ENCODE measurements around the gene SPTBN1. TPM values are rescaled to one million over a fixed set of nuclear protein-coding genes. Genes with fewer than 3 reads are reported as not detected.

The SPTBN1 gene
- total and polyA plus RNA-seq, 2 of the 4 experiments (the other 2 are of a cell fraction) = 49.1 to 241 TPM

DNA sequence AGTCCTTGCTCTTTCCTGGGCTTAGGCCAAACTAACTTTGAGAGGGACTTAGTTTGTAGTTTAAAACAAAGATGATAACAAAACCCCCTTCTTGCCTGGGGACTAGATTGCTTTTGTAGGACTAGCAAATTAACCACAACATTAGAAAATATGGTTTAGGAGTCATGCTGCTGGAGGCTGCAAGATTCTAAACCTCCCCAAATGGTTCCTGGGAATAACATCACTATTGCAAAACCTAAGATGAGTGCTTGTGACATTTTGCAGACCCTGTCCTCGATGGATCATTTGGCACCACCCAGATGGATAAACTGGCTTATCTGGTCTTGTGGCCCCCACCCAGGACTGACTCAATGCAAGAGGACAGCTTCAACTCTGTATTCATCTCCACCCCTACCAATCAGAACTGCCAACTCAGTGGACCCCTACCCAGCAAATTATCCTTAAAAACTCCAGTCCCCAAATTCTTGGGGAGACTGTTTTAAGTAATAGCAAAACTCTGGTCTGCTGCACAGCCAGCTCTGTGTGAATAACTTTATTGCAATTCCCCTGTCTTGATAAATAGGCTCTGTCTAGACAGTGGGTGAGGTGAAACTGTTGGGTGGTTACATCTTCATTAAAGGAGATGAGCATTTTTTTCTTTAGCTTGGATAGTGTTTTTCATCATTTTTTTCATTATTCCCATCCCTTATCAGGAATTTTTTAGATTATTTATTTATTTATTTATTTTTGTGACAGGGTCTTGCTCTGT is 58.9 kb downstream of the SPTBN1 start:
- no peaks in the 10 kb centered on the region for H3K27me3 ChIP-seq (ENCODE audit: control insufficient read depth, insufficient read depth, low read length)
- H3K23ac ChIP-seq (ENCODE audit: low read depth, low read length) = no peak overlapping the region
- H3K14ac ChIP-seq (replicated peaks; ENCODE audit: low read depth, low read length) = no peak overlapping the region
- H3K4ac ChIP-seq (ENCODE audit: low read depth, low read length) = no peak overlapping the region
- no peak overlapping the region for H2BK120ac ChIP-seq (ENCODE audit: low read depth, low read length)
- no peak overlapping the region for H2BK5ac ChIP-seq (ENCODE audit: low read depth, low read length, poor library complexity, severe bottlenecking)
- H4K8ac ChIP-seq (ENCODE audit: low read depth in 2 of 2, low read length in 2 of 2) = no peak overlapping the region
- no peak overlapping the region for H3K27ac ChIP-seq (ENCODE audit: insufficient read depth, low read length)
- BruUV-seq (replicated peaks) = no TSS peak
- TF ChIP-seq MAZ (IDR thresholded peaks at IDR 0.05; ENCODE audit: borderline replicate concordance, low read depth, low read length) (no peak), POLR2A (IDR thresholded peaks at IDR 0.05; ENCODE audit: low read depth, low read length) (no peak), CHD1 (IDR thresholded peaks at IDR 0.05; ENCODE audit: low read depth, low read length) (no peak), RAD21 (IDR thresholded peaks at IDR 0.05; ENCODE audit: low read length) (no peak), MXI1 (IDR thresholded peaks at IDR 0.05; ENCODE audit: borderline replicate concordance, low read depth, low read length) (no peak), RFX5 (IDR thresholded peaks at IDR 0.05; ENCODE audit: low read depth, low read length) (no peak), CEBPB (IDR thresholded peaks at IDR 0.05; ENCODE audit: low read depth, low read length) (no peak), RCOR1 (IDR thresholded peaks at IDR 0.05; ENCODE audit: insufficient replicate concordance, low read length) (no peak), BHLHE40 (IDR thresholded peaks at IDR 0.05; ENCODE audit: low read depth, low read length) (no peak), SMC3 (IDR thresholded peaks at IDR 0.05; ENCODE audit: low read depth, low read length) (no peak), FOS (IDR thresholded peaks at IDR 0.05; ENCODE audit: low read depth, low read length) (no peak)
- TF ChIP-seq, protein P1, sequence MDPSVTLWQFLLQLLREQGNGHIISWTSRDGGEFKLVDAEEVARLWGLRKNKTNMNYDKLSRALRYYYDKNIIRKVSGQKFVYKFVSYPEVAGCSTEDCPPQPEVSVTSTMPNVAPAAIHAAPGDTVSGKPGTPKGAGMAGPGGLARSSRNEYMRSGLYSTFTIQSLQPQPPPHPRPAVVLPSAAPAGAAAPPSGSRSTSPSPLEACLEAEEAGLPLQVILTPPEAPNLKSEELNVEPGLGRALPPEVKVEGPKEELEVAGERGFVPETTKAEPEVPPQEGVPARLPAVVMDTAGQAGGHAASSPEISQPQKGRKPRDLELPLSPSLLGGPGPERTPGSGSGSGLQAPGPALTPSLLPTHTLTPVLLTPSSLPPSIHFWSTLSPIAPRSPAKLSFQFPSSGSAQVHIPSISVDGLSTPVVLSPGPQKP (IDR thresholded peaks at IDR 0.05; ENCODE audit: borderline replicate concordance, low read depth, low read length) = no peak
- TF ChIP-seq, protein P2, sequence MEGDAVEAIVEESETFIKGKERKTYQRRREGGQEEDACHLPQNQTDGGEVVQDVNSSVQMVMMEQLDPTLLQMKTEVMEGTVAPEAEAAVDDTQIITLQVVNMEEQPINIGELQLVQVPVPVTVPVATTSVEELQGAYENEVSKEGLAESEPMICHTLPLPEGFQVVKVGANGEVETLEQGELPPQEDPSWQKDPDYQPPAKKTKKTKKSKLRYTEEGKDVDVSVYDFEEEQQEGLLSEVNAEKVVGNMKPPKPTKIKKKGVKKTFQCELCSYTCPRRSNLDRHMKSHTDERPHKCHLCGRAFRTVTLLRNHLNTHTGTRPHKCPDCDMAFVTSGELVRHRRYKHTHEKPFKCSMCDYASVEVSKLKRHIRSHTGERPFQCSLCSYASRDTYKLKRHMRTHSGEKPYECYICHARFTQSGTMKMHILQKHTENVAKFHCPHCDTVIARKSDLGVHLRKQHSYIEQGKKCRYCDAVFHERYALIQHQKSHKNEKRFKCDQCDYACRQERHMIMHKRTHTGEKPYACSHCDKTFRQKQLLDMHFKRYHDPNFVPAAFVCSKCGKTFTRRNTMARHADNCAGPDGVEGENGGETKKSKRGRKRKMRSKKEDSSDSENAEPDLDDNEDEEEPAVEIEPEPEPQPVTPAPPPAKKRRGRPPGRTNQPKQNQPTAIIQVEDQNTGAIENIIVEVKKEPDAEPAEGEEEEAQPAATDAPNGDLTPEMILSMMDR (conservative IDR thresholded peaks at IDR 0.05; ENCODE audit: low read depth, low read length) = no peak
- TF ChIP-seq, protein P3, sequence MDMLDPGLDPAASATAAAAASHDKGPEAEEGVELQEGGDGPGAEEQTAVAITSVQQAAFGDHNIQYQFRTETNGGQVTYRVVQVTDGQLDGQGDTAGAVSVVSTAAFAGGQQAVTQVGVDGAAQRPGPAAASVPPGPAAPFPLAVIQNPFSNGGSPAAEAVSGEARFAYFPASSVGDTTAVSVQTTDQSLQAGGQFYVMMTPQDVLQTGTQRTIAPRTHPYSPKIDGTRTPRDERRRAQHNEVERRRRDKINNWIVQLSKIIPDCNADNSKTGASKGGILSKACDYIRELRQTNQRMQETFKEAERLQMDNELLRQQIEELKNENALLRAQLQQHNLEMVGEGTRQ (IDR thresholded peaks at IDR 0.05; ENCODE audit: low read depth, low read length) = no peak
- WGBS, 2 experiments (ENCODE audit: extremely low coverage in 2 of 2, insufficient read length in 1 of 2) = 0% methylated on average over 1 of the region's 1 CpG; no CpG with 5 or more reads in 1 of the 2 experiments
- H2AK9ac ChIP-seq (replicated peaks; ENCODE audit: low read depth, low read length, poor library complexity) = no peak overlapping the region
- H3K9me3 ChIP-seq (ENCODE audit: control insufficient read depth, insufficient read depth, low read length) = no peaks in the 10 kb centered on the region
- peaks cover 8% of the 10 kb centered on the region for H3K4me1 ChIP-seq (ENCODE audit: control insufficient read depth, insufficient read depth, low read length)
- intact Hi-C loops (cut with micrococcal nuclease) = loop anchor here (5.0 kb wide), 1 partner anchor 43 kb away; no protein-coding TSS in a partner anchor
- peaks cover 42% of the 10 kb centered on the region for H4K20me1 ChIP-seq (ENCODE audit: insufficient read depth, low read length)
- H4K5ac ChIP-seq (ENCODE audit: low read depth, low read length) = no peak overlapping the region
- in situ Hi-C loops (cut with MboI; ENCODE audit: low sequenced_read_pairs) = no loop called here
- H3K9me1 ChIP-seq (ENCODE audit: insufficient read depth, low read length) = peaks cover 12% of the 10 kb centered on the region
- no peak overlapping the region for H3K9ac ChIP-seq (ENCODE audit: low read depth, low read length)
- dilution Hi-C loops (cut with HindIII; ENCODE audit: low sequenced_read_pairs, unreplicated experiment) = no loop called here
- no peak overlapping the region for H3K4me2 ChIP-seq (ENCODE audit: low read depth, low read length)
- H3K18ac ChIP-seq (ENCODE audit: low read depth, low read length) = no peak overlapping the region
- no peak overlapping the region for H2AFZ ChIP-seq (replicated peaks; ENCODE audit: low read length, poor library complexity)
- no peak overlapping the region for H4K91ac ChIP-seq (ENCODE audit: insufficient read depth, low read depth, low read length)
- ChIA-PET CTCF (no interaction called here), POLR2A (ENCODE audit: unreplicated experiment) (no interaction called here)
- no peak overlapping the region for H2BK20ac ChIP-seq (ENCODE audit: low read depth, low read length)
- peaks cover 42 to 72% of the 10 kb centered on the region in 2 experiments for H3K79me1 ChIP-seq (ENCODE audit: low read depth in 1 of 2, low read length in 2 of 2)
- H3K4me3 ChIP-seq (ENCODE audit: insufficient read depth, low read depth, low read length) = no peak overlapping the region
- no peak overlapping the region for H3K56ac ChIP-seq (ENCODE audit: extremely low read depth, insufficient read depth, low read length)
- no peak overlapping the region for H2AK5ac ChIP-seq (ENCODE audit: low read depth, low read length)
- ATAC-seq (ENCODE audit: low read depth) = no peak
- no peaks in the 10 kb centered on the region for H3K36me3 ChIP-seq (ENCODE audit: control insufficient read depth, insufficient read depth, low read length)
- no peak for DNase-seq
- no peak overlapping the region for H2BK15ac ChIP-seq (ENCODE audit: low read depth, low read length)

Data from IMR-90 (cell line).